GM18517 (cell line): Measurements from ENCODE around the gene PTPN1.
"Not testable (repeated sequence)": the region's sequence is repeated elsewhere in the genome, so short reads cannot be mapped to it uniquely, and the experiment has no call there.

Experiments
- ATAC-seq: cut with Tn5 transposase; IDR thresholded peaks from one replicate; pipeline ENCODE4 v1.9.1; 2021; ENCODE audit warnings: mild to moderate bottlenecking, moderate library complexity; ENCODE audit not compliant: unreplicated experiment

PTPN1 gene

DNA sequence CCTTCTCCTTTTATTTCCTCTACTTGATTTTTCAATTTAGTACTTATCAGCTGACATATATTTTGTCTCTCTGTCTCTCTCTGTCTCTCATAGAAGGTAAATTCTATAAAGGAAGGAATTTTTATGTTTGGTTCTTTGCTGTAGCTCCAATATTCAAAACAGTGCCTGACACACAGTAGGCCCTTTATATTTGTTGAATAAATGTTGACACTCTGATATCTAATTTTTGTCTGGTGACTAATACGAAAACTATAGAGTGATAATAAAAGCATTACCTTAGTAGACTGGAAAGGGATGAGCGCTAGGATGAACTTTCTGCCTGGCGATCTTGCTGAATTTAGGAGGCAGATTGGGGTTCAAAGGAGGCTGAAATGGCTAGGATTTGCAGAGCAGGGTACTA lies 42.8 kb downstream of the PTPN1 start:
- ATAC-seq, result no peak

DNA sequence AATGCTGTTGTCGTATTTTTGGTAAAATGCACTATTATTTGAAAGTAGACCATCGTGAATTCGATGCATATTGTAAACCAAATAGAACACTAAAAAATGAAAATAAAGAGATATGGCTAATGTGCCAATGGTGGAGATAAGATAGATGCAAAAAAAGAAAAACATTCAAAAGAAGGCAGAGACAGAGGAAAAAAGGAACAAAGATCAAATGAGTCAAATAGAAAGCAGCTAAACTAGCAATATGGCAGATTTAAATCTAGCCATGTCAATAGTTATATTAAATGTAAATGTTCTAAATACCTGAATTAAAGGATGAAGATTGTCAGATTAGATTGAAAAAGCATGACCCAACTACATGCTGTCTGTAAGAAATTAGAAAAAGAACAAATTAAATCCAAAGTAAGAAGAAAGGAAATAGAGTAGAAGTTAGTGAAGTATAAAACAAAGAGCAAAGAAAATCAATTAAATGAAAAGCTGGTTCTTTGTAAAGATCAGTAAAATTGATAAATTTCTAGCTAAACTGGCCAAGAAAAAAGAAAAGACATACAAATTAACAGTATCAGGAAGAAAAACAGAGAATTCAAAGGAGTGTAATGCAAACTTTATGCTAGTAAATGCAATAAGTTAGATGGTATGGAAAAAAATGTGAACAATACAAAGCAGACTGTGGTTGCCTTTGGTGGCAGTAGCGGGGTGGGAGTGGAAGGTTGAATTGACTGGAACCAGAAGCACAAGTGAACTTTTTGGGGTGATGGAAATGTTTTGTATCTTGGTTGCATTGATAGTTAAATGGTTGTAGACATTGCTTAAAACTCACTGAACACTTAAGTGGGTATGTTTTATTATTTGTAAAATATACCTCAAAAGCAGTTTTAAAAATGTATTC lies 44.8 kb downstream of the PTPN1 start:
- ATAC-seq, result no peak

DNA sequence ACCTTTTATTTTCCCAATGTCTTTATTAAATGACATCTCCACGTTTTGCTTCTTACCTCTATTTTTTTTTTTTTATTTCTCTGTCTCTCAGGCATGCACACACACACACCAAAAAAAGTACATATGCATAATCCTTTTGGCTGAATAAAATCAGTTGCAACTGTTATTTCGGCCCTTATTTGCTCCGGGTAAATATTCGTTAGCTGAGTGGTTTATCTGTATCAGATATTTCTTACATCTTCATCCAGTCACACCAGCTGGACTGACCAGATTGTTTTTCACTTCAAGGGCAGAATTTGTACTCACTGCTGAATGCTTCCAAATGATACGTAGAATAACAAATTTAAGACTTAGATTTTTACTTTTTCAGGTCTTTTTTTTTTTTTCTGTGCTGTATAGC lies 45.5 kb downstream of the PTPN1 start:
- no peak for ATAC-seq

DNA sequence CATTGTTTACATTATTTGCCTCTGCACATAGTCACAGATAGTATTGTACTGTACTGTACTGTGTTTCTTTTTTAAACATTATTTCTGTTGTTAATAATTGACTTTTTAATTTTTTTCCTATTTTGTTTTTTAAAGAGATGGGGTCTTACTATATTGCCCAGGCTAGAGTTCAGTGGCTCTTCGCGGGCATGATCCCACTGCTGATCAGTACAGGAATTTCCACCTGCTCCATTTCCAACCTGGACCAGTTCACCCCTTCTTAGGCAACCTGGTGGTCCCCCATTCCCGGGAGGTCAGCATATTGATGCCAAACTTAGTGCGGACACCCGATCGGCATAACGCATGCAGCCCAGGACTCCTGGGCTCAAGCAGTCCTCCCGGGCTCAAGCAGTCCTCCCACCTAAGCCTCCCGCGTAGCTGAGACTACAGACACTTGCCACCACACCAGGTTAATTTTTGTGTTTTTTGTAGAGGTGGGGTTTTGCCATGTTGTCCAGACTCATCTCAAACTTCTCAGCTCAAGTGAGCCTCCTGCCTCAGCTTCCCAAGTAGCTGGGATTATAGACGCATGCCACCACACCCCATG lies 47.5 kb downstream of the PTPN1 start:
- ATAC-seq, result no peak

DNA sequence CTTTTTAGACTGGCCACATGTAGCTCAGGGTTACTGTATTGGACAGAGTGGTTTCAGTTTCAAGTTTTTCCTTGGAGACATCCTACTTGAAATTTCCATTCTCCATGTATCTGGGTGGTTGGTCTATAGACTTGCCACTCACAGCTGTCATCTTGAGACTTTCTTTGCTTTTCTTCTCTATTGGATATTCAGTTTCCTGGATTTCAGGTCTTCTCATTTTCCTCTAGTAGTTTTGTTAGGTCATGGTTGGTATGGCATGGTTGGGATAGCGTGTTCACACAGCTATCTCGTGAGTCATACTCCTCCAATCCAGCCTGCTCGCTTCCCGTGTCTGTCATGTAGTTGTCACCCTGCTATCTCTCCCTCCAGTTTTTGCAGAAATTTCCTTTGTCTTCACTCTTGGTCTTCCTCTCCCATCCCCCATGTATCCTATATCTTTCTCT lies 48.3 kb downstream of the PTPN1 start:
- ATAC-seq, result no peak

DNA sequence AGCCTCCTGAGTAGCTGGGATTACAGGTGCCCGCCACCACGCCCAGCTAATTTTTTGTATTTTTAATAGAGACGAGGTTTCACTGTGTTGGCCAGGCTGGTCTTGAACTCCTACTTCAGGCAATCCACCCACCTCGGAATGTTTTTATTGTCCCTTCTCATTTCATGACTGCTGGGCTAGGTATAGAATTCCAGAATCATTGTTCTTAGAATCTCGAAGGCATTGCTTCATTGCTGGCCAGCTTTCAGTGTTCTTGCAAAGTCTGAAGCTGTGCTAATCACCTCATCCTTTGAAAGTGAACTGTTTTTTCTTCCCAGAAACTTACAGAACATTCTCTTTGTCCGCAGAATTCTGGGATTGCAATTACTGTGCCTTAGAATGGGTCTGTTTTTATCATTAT lies 49.0 kb downstream of the PTPN1 start:
- ATAC-seq, result no peak

DNA sequence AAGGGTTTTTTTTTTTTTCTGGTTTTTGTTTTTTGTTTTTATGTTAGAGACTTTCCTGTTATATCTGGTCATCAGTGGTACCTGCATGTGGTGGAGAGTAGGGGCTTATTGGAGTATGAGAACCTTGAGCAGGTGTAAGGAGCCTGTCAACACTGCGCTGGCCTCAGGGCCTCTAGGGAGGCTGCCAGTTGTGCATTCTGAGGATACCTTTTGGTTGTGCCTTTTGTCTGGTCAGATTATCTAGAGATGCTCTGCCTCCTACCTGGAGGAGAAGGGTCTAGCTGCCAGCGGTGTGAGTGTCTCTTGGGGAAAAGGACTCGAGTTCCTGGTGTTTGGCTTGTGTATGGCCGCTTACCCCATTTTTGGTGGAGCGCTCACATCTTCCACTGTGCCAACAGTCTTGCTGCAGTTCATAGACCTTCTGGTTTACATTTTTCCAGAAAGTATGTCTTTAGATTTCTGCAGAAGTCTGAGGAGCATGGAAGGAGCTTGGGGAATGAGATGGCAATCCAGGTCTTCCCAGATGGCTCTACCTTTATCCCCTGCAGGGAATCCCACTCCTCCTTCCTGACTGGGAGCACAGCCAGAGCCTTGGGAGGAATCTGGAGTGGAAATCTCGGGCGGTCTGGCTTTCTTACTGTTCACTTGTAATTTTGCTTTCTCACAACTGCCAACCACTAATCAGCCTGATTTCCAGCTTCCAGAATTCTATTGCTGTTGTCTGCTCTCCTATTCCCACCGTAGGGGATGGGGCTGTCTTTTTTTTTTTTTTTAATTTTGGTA lies 49.9 kb downstream of the PTPN1 start:
- no peak for ATAC-seq

DNA sequence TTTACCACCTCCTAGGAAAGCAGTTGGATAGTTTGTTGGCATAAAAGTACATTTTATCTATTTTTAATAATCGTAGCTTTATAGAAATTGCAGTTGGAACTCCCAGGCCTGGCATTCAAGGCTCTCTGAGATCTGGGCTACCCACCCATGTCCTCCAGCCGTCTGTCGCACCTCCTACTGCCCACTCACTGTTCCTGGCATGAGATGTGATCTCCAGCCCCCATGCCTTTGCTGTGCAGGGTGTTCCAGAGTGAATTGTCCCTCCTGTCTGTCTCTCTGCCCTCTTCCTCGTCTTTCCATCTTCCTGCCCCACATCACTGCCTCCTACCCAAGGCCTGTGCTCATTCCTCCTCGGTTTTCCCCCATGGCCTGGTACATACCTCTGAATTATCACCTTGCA lies 50.7 kb downstream of the PTPN1 start:
- no peak for ATAC-seq

DNA sequence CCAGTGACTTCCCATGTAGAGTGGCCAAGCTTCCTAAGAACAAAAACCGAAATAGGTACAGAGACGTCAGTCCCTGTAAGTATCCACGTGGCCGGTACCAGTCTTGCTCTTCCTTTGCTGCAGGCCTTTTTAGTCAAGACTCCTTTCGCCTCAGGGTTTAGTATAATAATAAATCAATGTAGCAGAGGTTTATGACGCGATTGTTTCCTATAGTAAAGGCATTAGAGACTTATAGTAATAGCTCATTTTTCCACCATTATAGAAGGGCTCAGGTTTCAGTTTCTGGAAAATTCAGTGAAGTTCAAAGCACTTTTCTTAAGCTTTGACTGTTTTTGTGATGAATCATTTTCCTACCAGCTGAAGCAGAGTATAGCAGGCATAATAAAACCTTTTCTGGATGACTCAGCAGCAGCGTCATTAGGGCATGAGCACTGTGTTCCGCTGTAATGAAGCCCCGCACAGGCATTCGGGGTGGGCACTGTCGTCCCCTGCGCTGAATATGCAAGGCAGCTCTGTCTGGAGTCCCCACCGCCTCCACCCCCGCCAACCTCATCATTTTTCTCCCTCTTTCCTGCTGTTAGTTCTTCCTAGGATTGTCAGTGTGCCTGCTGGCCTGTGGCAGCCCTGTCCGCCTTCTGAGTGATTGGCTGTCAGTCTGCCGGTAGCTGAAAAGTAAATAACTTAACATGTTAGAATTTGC lies 51.3 kb downstream of the PTPN1 start:
- ATAC-seq, result no peak

DNA sequence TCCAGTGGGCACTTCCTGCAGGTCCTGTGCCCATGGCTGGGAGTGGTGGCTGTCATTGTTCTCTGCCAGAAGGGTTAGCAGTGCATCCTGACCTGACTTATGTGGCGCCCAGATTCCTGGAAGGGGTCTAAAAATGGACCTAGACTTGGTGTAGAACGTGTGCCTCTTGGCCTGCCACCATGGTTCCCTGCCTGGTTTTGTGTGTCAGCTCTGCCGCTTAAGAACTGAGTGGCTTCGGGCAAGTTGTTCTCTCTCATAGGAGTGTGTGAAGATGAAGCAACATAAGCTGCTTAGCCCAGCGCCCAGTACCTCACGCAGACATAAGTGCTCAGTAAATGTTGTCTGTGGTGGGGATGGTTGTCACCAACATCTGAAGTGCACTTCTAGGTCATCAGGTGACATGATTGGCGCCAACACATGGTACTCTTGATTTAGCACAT lies 52.1 kb downstream of the PTPN1 start:
- no peak for ATAC-seq

DNA sequence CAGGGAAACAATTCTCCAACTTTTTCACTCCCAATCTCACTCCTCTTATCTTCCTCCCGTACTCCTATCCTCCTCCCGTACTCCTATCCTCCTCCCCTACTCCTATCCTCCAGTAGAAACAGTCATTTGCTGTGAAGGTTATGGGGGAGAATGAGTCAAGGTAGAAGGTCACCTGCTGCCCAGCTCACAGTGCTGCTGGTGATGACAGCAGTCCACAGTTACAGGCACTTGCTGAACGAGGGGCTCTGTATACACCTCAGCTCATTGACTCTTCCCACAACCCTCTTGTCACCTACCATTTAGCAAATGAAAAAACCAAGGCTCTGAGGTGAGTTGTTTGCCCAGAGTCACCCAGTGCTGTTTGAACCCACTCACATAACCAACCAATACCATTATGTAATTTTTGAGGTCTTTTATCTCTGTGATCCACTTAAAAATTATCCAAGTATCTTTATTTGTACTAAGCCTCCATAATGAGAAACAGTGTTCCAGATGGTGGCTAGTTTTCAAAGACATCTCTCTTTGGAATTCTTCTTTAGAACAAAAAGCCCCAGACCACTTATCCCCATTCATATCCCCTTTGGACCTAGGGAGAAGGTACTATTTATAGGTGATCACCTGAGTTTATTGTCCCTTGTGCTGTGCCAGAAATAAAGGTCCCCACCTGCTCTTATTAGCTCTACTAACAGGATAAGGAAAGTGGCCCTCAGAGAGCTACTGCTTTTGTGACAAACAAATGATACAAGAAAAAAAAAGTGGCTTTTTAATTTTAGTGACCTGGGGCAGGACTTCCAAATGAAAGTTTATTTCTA lies 53.2 kb downstream of the PTPN1 start:
- ATAC-seq, result no peak

DNA sequence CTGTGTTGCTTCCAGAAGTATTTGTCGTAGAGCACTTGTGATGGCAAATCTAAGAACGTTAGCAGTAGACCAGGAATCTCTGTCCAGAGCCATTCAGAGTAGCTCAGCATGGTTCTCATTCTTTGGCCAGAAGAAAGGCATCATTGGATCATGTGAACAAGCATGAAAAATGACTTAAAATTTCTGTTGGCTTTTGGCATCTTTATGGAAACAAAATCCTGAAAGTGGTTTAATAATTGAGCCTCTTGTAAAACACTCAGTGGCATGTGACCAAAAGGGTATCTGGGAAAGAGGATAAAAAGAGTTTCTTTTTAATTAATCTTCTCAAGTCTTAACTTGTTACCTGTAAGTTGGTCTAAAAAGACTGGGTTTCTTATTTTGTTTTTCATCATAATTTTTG lies 55.2 kb downstream of the PTPN1 start:
- ATAC-seq, result no peak

DNA sequence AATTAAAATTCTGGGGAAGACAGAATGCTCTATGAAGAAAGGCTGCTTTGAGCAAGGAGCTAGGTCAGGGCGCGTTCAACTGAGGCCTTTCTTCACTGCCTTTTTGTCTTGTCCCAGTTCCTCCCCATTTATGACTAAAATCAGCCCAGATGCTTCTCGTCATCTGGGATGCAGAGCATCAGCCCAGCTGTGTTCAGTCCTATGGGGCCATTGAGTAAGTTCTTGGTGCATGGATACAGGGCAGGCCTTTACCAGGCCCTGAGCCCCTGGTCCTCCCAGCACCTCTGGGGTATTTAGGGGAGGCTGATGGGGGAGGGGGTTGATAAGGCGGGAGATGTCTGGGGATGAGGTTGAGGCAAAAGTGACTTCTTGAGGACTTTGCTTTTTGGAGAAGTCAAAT lies 55.7 kb downstream of the PTPN1 start:
- no peak for ATAC-seq

DNA sequence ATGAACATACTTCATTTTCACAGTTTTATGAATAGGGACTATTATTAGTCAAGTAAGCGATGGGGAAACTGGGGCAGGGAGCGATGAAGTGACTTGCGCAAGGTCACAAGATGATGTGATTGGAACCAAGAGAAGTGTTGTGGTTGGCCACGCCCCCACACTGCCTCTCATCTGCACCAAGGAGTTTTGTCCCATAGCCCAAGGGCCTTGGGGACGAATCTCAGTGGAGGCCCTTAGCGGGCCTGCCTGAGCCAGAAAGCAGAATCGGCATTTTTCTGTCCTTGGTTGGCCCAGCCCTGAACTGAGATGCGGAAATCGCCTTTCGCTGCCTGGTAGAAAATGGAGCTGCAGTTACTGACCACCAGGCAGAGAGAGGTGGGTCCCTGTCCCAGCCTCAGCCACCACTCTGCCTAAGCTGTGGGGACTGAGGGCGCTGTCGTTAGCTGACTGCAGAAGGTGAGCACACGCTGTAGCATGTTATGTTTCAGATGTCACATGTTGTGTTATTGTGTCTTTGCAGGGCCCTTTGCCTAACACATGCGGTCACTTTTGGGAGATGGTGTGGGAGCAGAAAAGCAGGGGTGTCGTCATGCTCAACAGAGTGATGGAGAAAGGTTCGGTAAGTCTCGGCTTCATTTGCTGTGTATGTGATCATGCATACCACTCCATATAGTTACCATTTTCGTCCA lies 57.8 kb downstream of the PTPN1 start:
- no peak for ATAC-seq

DNA sequence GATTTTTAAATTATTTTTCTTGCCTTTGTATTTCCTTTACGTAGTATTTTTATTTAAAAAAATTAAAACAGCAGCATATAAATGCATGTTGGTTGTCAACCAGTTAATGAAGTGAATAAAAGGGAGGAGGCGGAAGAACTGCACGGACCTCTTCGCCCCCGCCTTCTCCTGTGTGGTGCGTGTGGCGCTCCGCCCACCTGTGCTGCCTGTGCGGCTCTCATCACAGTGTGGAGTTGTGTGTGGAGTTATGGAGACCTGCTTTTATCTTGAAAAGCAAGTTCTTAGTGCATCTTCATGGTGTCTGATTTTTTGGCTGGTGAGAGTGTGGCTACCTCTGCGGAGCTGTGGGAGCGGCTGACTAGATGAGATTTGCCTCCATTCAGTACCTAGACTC lies 58.4 kb downstream of the PTPN1 start:
- no peak for ATAC-seq

DNA sequence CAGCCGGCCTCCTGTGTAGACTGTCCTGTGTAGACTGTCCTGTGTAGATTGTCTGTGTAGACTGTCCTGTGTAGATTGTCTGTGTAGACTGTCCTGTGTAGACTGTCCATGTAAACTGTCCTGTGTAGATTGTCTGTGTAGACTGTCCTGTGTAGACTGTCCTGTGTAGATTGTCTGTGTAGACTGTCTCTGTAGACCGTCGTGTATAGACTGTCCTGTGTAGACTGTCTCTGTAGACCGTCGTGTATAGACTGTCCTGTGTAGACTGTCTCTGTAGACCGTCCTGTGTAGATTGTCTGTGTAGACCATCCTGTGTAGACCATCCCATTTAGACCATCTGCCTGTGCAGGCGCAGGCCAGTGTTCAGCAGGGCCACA lies 59.3 kb downstream of the PTPN1 start:
- not testable (repeated sequence) for ATAC-seq

DNA sequence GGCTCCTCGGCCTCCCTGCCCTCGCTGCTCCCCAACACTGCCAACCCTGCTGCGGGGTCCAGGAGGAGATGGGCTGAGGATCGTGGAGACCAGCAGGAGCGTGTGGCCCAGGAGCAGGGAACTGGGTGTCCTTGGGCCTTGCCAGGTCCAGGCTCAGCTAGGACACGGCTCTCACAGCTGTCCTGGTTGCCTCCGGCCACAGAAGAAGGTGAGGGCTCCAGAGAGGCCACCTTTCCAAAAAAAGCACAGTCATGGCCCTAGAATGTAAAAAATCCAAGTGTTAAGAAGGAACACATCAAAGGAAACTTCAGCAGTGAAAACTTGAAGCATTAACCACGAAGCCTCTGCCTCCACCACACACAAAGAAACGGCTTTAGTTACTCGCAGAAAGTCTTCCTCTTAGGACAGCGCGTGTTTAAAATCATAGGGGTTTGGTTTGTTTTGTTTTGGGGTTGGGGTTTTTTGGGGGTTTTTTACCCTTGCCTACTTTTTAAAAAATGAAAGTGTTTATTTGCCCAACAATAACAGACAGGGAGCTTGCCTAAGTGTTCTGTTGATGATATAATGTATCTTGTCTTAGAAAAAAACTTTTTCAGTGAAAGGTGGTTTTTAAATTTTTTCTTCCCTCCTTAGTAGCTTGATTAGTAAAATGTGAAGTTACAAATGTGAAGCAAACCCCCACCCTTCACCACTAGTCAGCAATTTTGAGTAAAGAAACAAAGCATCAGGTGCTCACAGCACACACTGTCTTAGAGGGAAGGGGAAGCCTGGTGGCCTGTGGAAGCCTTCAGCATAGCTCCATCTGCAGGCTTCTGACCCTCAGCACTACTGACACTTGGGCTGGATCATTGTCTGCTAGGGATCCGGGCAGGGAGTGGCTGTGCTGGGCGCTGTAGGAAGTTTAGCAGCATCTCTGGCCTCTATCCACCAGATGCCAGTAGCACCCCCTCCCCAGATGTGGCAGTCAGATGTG lies 60.0 kb downstream of the PTPN1 start:
- ATAC-seq, result peak; percentile 58

DNA sequence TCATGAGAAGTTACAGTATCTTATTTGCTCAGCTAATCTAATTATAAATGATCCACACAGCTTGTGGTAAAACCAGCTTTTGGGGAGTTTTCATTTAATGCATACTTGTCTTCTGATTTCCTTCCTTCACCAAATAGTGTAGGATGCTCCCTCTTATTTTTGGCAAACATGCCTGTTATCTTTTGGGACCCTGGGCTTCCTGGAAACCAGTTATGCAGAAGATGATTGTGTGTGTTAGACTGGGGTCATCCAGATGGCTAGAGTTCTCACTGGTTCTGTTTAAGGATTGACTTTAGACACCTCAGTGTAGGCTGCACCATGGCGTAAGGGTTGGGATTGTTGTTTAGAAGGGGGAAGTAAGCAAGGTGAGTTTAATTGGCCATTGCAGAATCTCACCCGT lies 61.3 kb downstream of the PTPN1 start:
- no peak for ATAC-seq
